ENCODE measurements around the gene SRD5A1.

GRCh38 chr5:6682239-6682638 is 49.0 kb downstream of the SRD5A1 start:
- TF ChIP-seq CTCF (IDR thresholded peaks at IDR 0.05), result no peak
- no peak for TF ChIP-seq ZFX (IDR thresholded peaks at IDR 0.05; ENCODE audit: borderline replicate concordance)
